MM.1S (cell line): Measurements from ENCODE around the gene ZSCAN12.

ENCODE experiments used
- EZH2phosphoT487 ChIP-seq: fragments of 300-600 bp; sonication (generic); IDR thresholded peaks from 2 replicates; pipeline ENCODE4 v1.6.1; 2018; ENCODE audit warnings: antibody characterized with exemption, low read length
- TF ChIP-seq, protein P1 (sequence below): fragments of 300-600 bp; sonication (generic); IDR thresholded peaks from 2 replicates; pipeline ENCODE4 v1.5.1; 2016; ENCODE audit warnings: antibody characterized with exemption, low read length, mixed read lengths

GRCh38 chr6:28402197-28402596, 2.6 kb upstream of the ZSCAN12 start:
- no peak for TF ChIP-seq EZH2phosphoT487
- TF ChIP-seq, protein P1, sequence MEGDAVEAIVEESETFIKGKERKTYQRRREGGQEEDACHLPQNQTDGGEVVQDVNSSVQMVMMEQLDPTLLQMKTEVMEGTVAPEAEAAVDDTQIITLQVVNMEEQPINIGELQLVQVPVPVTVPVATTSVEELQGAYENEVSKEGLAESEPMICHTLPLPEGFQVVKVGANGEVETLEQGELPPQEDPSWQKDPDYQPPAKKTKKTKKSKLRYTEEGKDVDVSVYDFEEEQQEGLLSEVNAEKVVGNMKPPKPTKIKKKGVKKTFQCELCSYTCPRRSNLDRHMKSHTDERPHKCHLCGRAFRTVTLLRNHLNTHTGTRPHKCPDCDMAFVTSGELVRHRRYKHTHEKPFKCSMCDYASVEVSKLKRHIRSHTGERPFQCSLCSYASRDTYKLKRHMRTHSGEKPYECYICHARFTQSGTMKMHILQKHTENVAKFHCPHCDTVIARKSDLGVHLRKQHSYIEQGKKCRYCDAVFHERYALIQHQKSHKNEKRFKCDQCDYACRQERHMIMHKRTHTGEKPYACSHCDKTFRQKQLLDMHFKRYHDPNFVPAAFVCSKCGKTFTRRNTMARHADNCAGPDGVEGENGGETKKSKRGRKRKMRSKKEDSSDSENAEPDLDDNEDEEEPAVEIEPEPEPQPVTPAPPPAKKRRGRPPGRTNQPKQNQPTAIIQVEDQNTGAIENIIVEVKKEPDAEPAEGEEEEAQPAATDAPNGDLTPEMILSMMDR = no peak
